ENCODE results near the gene SPATS2L.

- TF ChIP-seq CTCF (conservative IDR thresholded peaks at IDR 0.05; ENCODE audit: low read depth, low read length) = no peak
- no peak for TF ChIP-seq EZH2phosphoT487 (IDR thresholded peaks at IDR 0.05; ENCODE audit: borderline replicate concordance, low read length)
Observed at GRCh38 chr2:200396781-200397242, 90.3 kb downstream of the SPATS2L start.
